Head of caudate nucleus (tissue), 42 donors: ENCODE measurements around the gene IRX6.
A peak's percentile ranks its signal among the peaks of the same experiment; 100 is the strongest.

Source experiments
- DNase-seq, 42 donors: peaks; one replicate each; pipeline versions ENCODE4 v3.0.0 to v3.0.0-alpha.2; 2020 to 2021; ENCODE audit warnings: mixed read lengths in 7 of 42
- intact Hi-C: fragments of 100-400 bp; cut with DNase I; formaldehyde crosslinking; loops from one replicate; pipeline ENCODE4 v1.15.0; 2022

Gene IRX6

GRCh38 chr16:55350984-55351383 is 27.0 kb downstream of the IRX6 start:
- intact Hi-C loops: no loop called here
- no peak for DNase-seq

GRCh38 chr16:55351936-55352335 is 27.9 kb downstream of the IRX6 start:
- DNase-seq: no peak
- intact Hi-C loops: no loop called here

GRCh38 chr16:55357241-55357640 is 33.2 kb downstream of the IRX6 start:
- DNase-seq: no peak
- intact Hi-C loops: no loop called here

GRCh38 chr16:55359946-55360345 is 35.9 kb downstream of the IRX6 start:
- intact Hi-C loops: no loop called here

GRCh38 chr16:55364811-55365210 is 40.8 kb downstream of the IRX6 start:
- DNase-seq: no peak
- intact Hi-C loops: no loop called here

More at GRCh38 chr16:55359946-55360345, 35.9 kb downstream of the IRX6 start:
- DNase-seq: no peak

- intact Hi-C loops: no loop called here
- DNase-seq: no peak
Measured at GRCh38 chr16:55367301-55367811, 43.4 kb downstream of the IRX6 start.

- intact Hi-C loops: no loop called here
- peak in 3 of 42 donors; percentile 6 to 13 (median 12) for DNase-seq
Measured at GRCh38 chr16:55367866-55368603, 44.0 kb downstream of the IRX6 start.

- intact Hi-C loops: no loop called here
- no peak for DNase-seq
Measured at GRCh38 chr16:55369151-55369550, 45.1 kb downstream of the IRX6 start.

- DNase-seq: peak; percentile 64 to 93 (median 82)
- intact Hi-C loops: no loop called here
Measured at GRCh38 chr16:55370762-55371482, 46.9 kb downstream of the IRX6 start.

GRCh38 chr16:55372792-55373488 is 48.9 kb downstream of the IRX6 start:
- DNase-seq: no peak
- intact Hi-C loops: no loop called here

GRCh38 chr16:55373489-55373832 is 49.5 kb downstream of the IRX6 start:
- DNase-seq: no peak
- intact Hi-C loops: no loop called here

GRCh38 chr16:55376045-55376444 is 52.0 kb downstream of the IRX6 start:
- no peak for DNase-seq
- intact Hi-C loops: no loop called here

- intact Hi-C loops: no loop called here
- DNase-seq: no peak
Measured at GRCh38 chr16:55376567-55377167, 52.7 kb downstream of the IRX6 start.

- DNase-seq: no peak
- intact Hi-C loops: no loop called here
Measured at GRCh38 chr16:55377840-55378239, 53.8 kb downstream of the IRX6 start.

- intact Hi-C loops: no loop called here
- no peak for DNase-seq
Measured at GRCh38 chr16:55378616-55379015, 54.6 kb downstream of the IRX6 start.

- intact Hi-C loops: no loop called here
- no peak for DNase-seq
Measured at GRCh38 chr16:55379371-55379770, 55.4 kb downstream of the IRX6 start.

GRCh38 chr16:55379876-55380390 is 55.9 kb downstream of the IRX6 start:
- no peak for DNase-seq
- intact Hi-C loops: no loop called here
